Right lobe of liver (tissue), 4 donors: ENCODE data around the gene SLC1A3.

Experiments
- CTCF ChIP-seq, 4 donors: fragments of 200-600 bp in 3 of 4; fragments of 450-650 bp in 1 of 4; IDR thresholded peaks; one replicate each; pipeline versions ENCODE4 v1.5.1 to v1.8.0; 2016 to 2022; ENCODE audit warnings: antibody characterized with exemption in 4 of 4, mild to moderate bottlenecking in 2 of 4
- POLR2A ChIP-seq: fragments of 450-650 bp; IDR thresholded peaks from one replicate; pipeline ENCODE4 v1.6.1; 2017; ENCODE audit warnings: antibody characterized with exemption, mild to moderate bottlenecking
- donor health status: DM: no; HTN: no; CAD: no.
- donor health status: DM: no; HTN: no; CAD: no.
- donor health status: DM: no; HTN: yes; CAD: no.

- TF ChIP-seq CTCF (IDR thresholded peaks at IDR 0.05) (no peak), POLR2A (no peak)
These were observed 34.9 kb upstream of the SLC1A3 start for GRCh38 chr5:36571401-36572042.
